Parathyroid adenoma (tissue), 2 donors: Measurements from ENCODE around the gene PRKACG.

Experiments used
- H2AFZ ChIP-seq: fragments of 300-600 bp; sonication (generic); one replicate; pipeline ENCODE4 v1.7.0; 2017; ENCODE audit warnings: antibody characterized with exemption, mild to moderate bottlenecking
- H3K27ac ChIP-seq: fragments of 300-600 bp; sonication (generic); one replicate; pipeline ENCODE4 v1.7.0; 2017
- H3K27me3 ChIP-seq: fragments of 300-600 bp; sonication (generic); one replicate; pipeline ENCODE4 v1.7.0; 2017; ENCODE audit warnings: low read length; ENCODE audit not compliant: control insufficient read depth, insufficient read depth
- H3K36me3 ChIP-seq: fragments of 300-600 bp; sonication (generic); one replicate; pipeline ENCODE4 v1.7.0; 2017; ENCODE audit warnings: low read length; ENCODE audit not compliant: control insufficient read depth, insufficient read depth
- H3K4me1 ChIP-seq: fragments of 300-600 bp; sonication (generic); one replicate; pipeline ENCODE4 v1.7.0; 2017; ENCODE audit warnings: control low read depth
- H3K4me2 ChIP-seq: fragments of 300-600 bp; sonication (generic); one replicate; pipeline ENCODE4 v1.7.0; 2017; ENCODE audit warnings: low read length
- H3K4me3 ChIP-seq: fragments of 300-600 bp; sonication (generic); one replicate; pipeline ENCODE4 v1.7.0; 2017; ENCODE audit warnings: low read depth, low read length
- H3K79me2 ChIP-seq: fragments of 300-600 bp; sonication (generic); one replicate; pipeline ENCODE4 v1.7.0; 2017; ENCODE audit warnings: control low read depth
- H3K9ac ChIP-seq: fragments of 300-600 bp; sonication (generic); one replicate; pipeline ENCODE4 v1.7.0; 2017; ENCODE audit warnings: mild to moderate bottlenecking
- H3K9me3 ChIP-seq: fragments of 300-600 bp; sonication (generic); one replicate; pipeline ENCODE4 v1.7.0; 2017; ENCODE audit warnings: low read length; ENCODE audit not compliant: control insufficient read depth
- CTCF ChIP-seq: fragments of 300-600 bp; sonication (generic); IDR thresholded peaks from one replicate; pipeline ENCODE4 v1.7.0; 2017; ENCODE audit warnings: antibody characterized with exemption, mild to moderate bottlenecking
- donor health status: primary hyperparathyroidism.

Gene PRKACG

GRCh38 chr9:68983008-68983411 is 30.9 kb downstream of the PRKACG start:
- no peak overlapping the region for H3K4me3 ChIP-seq
- H3K9ac ChIP-seq = no peak overlapping the region
- no peaks in the 10 kb centered on the region for H3K79me2 ChIP-seq
- H3K36me3 ChIP-seq = no peaks in the 10 kb centered on the region
- no peak overlapping the region for H3K4me2 ChIP-seq
- H3K4me1 ChIP-seq = no peaks in the 10 kb centered on the region
- H3K27ac ChIP-seq = no peak overlapping the region
- no peak overlapping the region for H2AFZ ChIP-seq
- H3K9me3 ChIP-seq = no peaks in the 10 kb centered on the region
- no peaks in the 10 kb centered on the region for H3K27me3 ChIP-seq
- no peak for TF ChIP-seq CTCF

- Histone ChIP-seq H3K27me3 (no peaks in the 10 kb centered on the region), H3K36me3 (no peaks in the 10 kb centered on the region), H3K79me2 (no peaks in the 10 kb centered on the region), H3K9me3 (no peaks in the 10 kb centered on the region), H2AFZ (no peak overlapping the region), H3K9ac (no peak overlapping the region), H3K4me2 (no peak overlapping the region), H3K4me1 (no peaks in the 10 kb centered on the region), H3K4me3 (no peak overlapping the region), H3K27ac (no peak overlapping the region)
- TF ChIP-seq CTCF = no peak
Measured at GRCh38 chr9:68981789-68982188, 32.1 kb downstream of the PRKACG start.

- Histone ChIP-seq H3K9me3 (no peaks in the 10 kb centered on the region), H3K4me1 (no peaks in the 10 kb centered on the region)
Measured at GRCh38 chr9:68980341-68980914, 33.5 kb downstream of the PRKACG start.

GRCh38 chr9:68979538-68980314 is 34.2 kb downstream of the PRKACG start:
- Histone ChIP-seq H3K79me2 (no peaks in the 10 kb centered on the region), H3K27ac (no peak overlapping the region), H3K9me3 (no peaks in the 10 kb centered on the region), H3K9ac (no peak overlapping the region), H3K4me3 (no peak overlapping the region), H3K27me3 (no peaks in the 10 kb centered on the region), H3K4me2 (no peak overlapping the region), H3K36me3 (no peaks in the 10 kb centered on the region), H2AFZ (no peak overlapping the region), H3K4me1 (no peaks in the 10 kb centered on the region)
- no peak for TF ChIP-seq CTCF

More at GRCh38 chr9:68980341-68980914, 33.5 kb downstream of the PRKACG start:
- H3K4me2 ChIP-seq = no peak overlapping the region
- no peak overlapping the region for H3K9ac ChIP-seq
- H2AFZ ChIP-seq = no peak overlapping the region
- no peak overlapping the region for H3K4me3 ChIP-seq
- H3K79me2 ChIP-seq = no peaks in the 10 kb centered on the region
- no peak overlapping the region for H3K27ac ChIP-seq
- TF ChIP-seq CTCF = no peak
- H3K27me3 ChIP-seq = no peaks in the 10 kb centered on the region
- no peaks in the 10 kb centered on the region for H3K36me3 ChIP-seq

- Histone ChIP-seq H3K36me3 (no peaks in the 10 kb centered on the region), H3K4me3 (no peak overlapping the region), H3K4me2 (no peak overlapping the region), H3K4me1 (no peaks in the 10 kb centered on the region), H2AFZ (no peak overlapping the region), H3K27me3 (no peaks in the 10 kb centered on the region), H3K79me2 (no peaks in the 10 kb centered on the region), H3K9me3 (no peaks in the 10 kb centered on the region), H3K27ac (no peak overlapping the region), H3K9ac (no peak overlapping the region)
- no peak for TF ChIP-seq CTCF
Measured at GRCh38 chr9:68978501-68978900, 35.4 kb downstream of the PRKACG start.
